NCI-H524 treated with DMSO at 0.1 percent for 48 hours (cell line): Measurements from ENCODE around the gene C1QTNF3.
"Not testable (repeated sequence)": the region's sequence is repeated elsewhere in the genome, so short reads cannot be mapped to it uniquely, and the experiment has no call there.

Experiments
- DNase-seq: peaks from one replicate; lab custom pipeline; 2025; lab: John Stamatoyannopoulos, UW

The C1QTNF3 gene

GRCh38 chr5:34021334-34021733, 21.7 kb downstream of the C1QTNF3 start:
- no peak for DNase-seq

DNA sequence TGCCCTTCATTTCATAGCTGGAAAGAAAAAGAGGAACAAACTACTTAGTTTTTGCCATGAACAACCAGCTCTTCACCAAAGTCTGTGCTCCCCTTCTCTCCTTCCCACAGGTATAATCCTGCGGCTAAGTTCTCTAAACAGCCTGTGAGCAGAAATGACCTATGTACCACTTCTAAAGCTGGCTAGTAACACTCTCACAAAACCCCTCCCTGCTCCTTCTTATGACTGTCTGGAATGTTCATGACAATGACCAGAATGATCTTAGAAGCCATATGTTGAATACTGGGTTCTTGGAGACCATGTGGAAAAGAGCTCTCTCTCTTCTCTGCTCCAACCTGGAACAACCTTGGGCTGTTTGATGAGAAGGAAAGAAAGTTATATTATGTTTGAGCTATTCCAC, 22.3 kb downstream of the C1QTNF3 start:
- DNase-seq: no peak

- DNase-seq: no peak
These were observed 25.8 kb downstream of the C1QTNF3 start for GRCh38 chr5:34017254-34017653.

GRCh38 chr5:34016750-34017149, 26.3 kb downstream of the C1QTNF3 start:
- DNase-seq: no peak

- DNase-seq: no peak
These were observed 26.8 kb downstream of the C1QTNF3 start for GRCh38 chr5:34016222-34016621.

DNA sequence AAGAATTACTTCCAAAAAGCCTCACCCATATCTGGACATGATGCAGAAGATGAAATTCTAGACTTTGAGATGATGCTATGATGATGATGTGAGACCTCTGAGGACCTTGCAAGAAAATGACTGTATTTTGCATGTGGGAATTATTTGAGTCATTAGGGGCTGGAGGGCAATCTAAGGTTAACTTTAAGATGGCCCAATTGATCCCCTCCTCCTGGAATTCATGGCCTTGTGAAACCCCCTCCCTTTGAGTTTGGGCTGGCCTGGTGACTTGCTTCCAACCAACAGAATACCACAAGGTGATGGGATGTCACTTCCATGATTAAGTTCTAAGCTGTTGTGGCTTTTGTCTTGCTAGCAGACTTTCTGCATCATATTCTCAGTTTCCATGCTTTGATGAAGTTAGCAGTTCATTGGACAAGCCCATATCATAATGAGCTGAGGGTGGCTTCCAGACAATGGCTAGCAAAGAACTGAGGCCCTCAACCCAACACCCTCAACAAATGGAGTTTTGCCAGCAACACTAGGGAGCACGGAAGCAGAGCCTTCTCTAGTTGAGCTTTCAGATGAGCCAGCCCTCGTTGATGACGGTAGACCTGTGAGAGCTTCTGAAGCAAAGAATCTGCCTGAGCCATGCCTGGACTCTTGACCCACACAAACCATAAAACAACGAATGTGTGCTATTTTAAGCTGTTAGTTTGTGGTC, 27.7 kb downstream of the C1QTNF3 start:
- DNase-seq: no peak

- DNase-seq: no peak
These were observed 28.4 kb downstream of the C1QTNF3 start for GRCh38 chr5:34014626-34015025.

GRCh38 chr5:34013547-34013946, 29.5 kb downstream of the C1QTNF3 start:
- no peak for DNase-seq

DNA sequence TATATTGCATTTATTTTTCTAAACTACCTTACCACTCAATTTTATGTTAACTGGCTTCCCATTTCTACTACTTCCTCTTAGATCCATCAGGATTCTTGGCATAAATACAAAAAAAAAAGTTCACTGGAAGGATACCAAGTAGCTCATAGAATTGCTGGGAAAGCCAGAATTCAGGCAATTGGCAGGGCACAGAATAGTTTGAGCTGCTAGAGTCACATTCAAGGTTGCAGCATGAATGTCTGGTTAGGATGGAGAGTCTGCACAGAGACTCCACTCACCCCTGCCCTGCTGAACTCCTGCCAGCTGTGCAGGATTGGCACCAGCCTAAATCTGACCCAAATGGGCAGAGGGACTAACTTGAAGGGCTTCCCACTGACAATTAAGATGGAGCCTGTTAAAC, 30.2 kb downstream of the C1QTNF3 start:
- no peak for DNase-seq

- DNase-seq: no peak
These were observed 31.5 kb downstream of the C1QTNF3 start for GRCh38 chr5:34011536-34011935.

GRCh38 chr5:34010146-34010545, 32.9 kb downstream of the C1QTNF3 start:
- not testable (repeated sequence) for DNase-seq

DNA sequence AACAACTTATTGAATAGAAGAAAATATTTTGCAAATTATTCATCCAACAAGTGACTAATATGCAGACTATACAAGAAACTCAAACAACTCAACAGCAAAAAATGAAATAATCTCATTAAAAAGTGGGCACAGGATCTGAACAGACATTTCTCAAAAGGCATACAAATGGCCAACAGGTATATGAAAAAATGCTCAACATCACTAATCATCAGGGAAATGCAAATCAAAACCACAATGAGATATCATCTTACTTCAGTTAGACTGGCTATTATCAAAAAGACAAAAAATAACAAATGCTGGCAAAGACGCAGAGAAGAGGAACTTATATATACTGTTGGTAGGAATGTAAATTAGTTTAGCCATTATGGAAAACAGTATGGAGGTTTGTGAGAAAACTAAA, 33.4 kb downstream of the C1QTNF3 start:
- DNase-seq: no peak

GRCh38 chr5:34008802-34009201, 34.2 kb downstream of the C1QTNF3 start:
- no peak for DNase-seq

DNA sequence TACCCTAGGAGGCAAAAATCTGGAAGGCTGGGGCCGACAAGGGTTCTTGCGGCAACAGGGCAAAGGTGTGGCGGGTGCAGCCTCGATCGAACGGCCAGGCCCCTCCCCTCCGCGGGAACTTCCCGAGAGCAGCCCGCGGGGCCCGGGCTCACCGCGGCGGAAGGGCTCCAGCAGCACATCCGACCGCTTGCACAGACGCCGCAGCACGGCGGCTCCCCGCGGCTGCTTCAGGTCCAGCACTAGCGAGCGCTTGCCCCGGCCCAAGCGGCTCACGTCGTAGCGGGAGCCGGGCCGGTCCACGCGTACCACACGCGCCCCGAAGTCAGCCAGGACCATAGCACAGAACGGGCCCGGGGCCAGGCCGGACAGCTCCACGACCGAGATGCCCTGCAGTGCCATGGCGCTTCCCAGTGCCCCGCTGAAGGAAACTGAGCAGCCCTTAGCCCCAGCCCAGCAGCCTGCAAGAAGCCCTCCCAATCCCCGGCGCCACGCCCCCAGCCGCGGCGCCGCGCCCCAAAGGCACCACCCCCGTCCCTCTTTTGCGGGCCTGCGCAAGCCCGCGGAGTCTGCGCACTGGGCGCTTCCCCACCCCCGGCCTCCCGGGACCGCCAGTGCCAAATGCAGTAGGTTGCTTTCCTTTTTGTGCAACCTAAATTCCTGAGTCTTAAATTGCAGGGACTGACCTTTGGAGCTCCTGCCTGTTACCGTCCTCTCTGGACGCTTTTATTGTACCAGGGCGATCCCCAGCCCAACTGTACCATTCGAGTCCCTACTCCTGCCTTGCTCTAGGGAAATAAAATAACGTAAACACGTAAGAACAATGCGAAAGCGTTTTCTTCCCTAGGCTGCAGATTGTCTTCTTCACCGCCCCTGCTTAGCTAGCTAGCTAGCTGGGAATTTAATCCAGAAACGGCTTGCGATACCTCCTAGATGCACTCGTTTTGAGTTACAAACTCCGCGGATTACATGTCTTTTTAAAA, 35.1 kb downstream of the C1QTNF3 start, which contains the start of gene AMACR:
AMACR (minus strand) TSS at position 430 of the 980 bp plus-strand sequence; CDS start at position 399, 31 bp downstream.
- DNase-seq: peak; percentile 84

- no peak for DNase-seq
These were observed 35.8 kb downstream of the C1QTNF3 start for GRCh38 chr5:34007201-34007620.

DNA sequence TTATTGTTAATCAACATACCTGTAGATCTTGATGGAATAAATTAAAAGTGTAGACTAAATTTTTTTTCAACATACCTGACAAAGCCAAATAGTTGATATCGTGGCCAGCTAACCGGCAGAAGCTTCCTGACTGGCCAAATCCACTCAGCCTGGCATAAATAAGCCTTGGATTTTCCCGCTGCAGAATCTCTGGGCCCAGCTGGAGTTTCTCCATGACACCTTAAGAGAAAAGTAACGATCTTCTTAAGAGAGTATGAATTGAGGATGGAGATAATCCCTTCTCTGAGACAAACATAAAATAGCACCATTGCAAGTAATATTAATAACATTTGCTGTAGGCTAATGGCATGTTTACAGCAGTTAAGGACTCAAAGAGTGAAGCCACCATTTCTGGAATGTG, 37.3 kb downstream of the C1QTNF3 start:
- no peak for DNase-seq

DNA sequence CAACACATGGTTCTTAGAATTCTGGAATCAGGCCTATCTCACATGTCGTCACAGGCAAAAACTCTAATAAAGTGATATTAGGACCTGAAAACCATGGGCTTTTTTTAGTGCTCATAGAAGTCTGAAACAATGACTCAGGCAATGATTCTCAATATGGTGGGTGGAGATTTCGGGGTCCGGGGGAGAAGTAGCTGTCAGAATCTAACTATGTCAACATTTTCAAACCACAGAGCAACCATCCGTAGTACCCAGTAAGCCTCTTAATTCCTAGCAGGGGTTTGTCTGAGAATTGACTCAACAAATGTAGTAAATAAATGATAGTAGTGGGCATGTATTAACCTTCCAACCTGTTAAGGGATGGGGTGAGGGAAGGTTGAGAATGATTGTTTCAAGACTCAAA, 37.8 kb downstream of the C1QTNF3 start:
- DNase-seq: no peak

- no peak for DNase-seq
These were observed 39.1 kb downstream of the C1QTNF3 start for GRCh38 chr5:34003941-34004340.

- no peak for DNase-seq
These were observed 40.2 kb downstream of the C1QTNF3 start for GRCh38 chr5:34002629-34003328.

GRCh38 chr5:34001241-34001841, 41.7 kb downstream of the C1QTNF3 start:
- DNase-seq: peak; percentile 95

DNA sequence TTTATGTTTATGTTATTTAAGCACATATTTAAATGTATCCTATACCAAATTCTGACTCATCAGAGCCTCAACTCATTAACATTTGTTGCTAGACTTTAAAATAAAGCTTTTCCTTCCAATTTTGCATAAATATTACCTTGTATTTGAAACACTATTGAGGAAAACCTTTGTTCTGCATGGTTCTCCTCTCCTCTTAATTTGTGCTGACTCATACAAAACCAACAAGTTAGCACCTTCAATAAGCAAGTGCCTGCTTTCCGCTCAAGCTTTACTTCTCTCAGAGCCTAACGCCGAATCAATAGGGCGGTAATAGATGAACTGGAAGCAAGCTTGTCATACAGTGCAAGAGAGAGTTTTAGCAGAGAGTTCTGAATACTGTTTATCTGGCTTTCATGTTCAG, 43.0 kb downstream of the C1QTNF3 start:
- no peak for DNase-seq
